HL-60/S4 treated with phorbol 12-myristate 13-acetate at 8.2 ng/mL for 4 days and 3 days (cell line): Measurements from ENCODE around the gene CATSPERD.

Experiments
- in situ Hi-C: fragments of 300-500 bp; cut with MboI; formaldehyde crosslinking; loops from 2 replicates; pipeline ENCODE4 v1.15.0; 2022; ENCODE audit warnings: low sequenced_read_pairs

The CATSPERD gene

DNA sequence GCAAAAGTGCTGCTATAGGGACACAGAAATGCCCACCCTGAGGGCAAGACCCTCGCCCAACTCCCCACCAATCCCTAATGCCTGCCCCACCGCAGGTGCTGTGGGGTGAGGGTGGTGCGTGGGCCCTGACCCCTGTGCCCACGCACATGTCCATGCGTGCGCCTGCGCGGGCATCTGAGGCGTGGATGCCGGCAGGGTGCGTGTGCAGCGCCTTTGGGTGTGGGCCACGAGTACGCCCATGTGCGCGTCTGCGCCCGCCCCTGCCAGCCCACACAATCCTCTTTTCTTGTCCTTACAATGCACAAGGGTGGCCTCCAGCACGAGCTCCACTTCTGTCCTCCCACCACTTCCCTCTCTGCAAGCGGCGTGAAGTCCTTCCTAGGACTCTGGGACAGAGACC, 104.7 kb downstream of the CATSPERD start:
- in situ Hi-C loops = no loop called here

DNA sequence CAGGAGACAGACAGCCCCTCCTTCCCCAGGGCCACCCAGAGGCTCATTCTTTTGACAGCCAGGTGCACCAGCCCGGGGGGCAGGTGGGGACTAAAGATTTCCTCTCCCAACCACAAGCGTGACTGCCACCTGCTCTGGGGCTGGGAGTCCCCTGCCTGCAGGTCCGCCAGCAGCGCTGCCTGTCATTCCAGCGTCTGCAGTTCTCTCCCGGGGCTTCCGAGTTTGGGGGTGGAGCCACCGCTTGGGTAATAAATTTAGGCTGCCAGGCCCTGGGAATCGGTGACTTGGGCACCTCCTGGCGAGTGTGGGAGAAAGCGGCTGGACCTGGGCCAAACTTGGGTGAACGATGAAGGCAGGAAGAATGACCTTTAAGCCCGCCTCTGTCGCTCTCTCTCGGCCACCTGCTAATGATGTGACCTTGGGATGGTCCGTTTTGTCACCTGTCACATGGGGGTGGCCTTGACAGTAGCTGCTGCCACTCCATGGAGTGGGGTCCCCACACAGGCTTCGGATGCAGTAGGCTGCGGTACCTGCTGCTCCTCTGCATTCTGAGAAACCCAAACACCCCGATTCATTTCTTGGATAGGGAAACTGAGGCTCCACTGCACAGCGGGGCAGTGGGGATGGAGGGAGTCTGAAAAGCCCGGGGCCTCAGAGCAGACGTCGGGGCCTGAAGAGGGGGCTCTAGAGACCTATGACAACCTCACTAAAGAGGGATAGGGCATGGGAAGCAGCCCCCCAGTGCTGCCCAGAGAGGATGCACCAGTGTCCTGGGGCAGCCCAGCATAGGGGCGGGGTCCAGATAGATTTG, 106.3 kb downstream of the CATSPERD start:
- in situ Hi-C loops = no loop called here

- in situ Hi-C loops = no loop called here
These were observed 107.0 kb downstream of the CATSPERD start for GRCh38 chr19:5827342-5827890.

DNA sequence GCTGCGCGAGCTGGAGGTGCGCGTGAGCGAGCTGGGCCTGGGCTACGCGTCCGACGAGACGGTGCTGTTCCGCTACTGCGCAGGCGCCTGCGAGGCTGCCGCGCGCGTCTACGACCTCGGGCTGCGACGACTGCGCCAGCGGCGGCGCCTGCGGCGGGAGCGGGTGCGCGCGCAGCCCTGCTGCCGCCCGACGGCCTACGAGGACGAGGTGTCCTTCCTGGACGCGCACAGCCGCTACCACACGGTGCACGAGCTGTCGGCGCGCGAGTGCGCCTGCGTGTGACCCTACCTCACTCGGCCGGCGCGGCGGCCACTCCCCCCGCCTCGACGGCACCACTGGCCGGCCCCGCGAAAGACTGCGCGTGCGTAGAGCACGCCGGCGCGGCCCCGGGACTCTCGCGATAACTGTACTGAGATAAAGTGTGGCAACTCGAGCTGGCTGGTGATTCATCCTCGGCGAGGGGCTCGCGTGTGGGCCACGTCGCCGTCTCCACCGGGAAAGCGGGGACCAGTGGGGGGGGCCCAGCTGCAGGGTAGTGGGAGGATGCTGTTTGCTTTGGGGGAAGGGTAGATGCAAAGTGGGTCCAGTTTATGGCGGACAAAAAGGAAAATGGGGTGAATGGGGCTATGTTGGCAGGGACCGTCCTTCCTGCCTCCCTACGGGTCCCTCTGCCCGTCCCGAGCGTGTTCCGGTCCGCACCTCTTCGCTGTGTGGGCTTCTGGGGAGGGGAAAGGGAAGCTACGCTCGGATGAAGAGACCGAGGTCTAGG, 107.6 kb downstream of the CATSPERD start:
- in situ Hi-C loops = no loop called here
